CD4-positive, alpha-beta T cell treated with Interferon alpha-2 for 1 hour (primary cell): Measurements from ENCODE around the gene ZCCHC9.
"Not testable (repeated sequence)": the region's sequence is repeated elsewhere in the genome, so short reads cannot be mapped to it uniquely, and the experiment has no call there.

Experiments
- DNase-seq, 2 donors: peaks; one replicate each; pipeline ENCODE4 v3.0.0-alpha.2; 2020 to 2022

Gene ZCCHC9

DNA sequence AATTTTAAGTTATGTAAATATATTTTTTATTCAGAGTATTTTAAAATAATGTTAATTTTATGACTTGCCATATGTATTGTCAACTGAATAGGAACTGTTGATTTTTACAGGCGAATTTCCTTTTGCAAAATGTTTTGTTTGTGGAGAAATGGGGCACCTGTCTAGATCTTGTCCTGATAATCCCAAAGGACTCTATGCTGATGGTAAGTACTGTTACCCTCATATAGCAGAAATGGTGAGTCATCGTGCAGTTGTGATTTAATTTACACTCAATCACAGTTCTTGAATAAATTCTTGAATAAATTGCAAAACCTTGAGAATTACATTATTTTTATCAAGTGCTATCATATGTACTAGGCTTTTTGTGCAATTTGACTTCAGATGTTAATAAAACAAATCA, 7.4 kb downstream of the ZCCHC9 start:
- no peak for DNase-seq

DNA sequence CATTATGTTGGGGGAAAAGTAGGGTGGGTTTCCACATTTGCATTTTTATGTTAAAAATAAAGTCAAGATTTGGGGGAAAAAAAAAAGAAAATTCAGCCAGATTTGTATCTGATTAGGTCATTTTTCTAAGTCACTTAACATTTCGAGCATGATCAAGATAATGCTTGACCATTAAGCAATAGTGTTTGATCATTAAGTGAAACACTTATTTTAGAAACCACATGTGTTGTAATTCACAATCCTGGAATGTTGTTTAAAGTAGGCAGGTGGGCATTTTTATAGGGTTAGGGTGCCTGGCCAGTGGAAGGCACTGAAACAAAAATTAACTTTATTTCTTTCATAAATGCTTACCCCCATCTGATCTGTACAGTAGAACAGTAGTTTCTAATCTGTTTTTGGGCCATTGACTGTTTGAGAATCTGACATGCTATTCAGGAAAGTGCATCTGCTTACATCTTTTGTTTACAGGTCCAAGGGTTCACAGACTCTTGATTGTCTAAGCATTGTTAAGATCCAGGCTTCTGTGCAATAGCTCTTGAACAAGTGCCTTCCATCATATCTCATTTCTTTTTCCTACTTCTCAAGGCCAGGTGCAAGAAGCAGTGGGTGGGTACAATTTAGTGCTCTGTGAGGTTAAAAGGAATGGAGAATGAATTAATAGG, 9.1 kb downstream of the ZCCHC9 start:
- DNase-seq = no peak

DNA sequence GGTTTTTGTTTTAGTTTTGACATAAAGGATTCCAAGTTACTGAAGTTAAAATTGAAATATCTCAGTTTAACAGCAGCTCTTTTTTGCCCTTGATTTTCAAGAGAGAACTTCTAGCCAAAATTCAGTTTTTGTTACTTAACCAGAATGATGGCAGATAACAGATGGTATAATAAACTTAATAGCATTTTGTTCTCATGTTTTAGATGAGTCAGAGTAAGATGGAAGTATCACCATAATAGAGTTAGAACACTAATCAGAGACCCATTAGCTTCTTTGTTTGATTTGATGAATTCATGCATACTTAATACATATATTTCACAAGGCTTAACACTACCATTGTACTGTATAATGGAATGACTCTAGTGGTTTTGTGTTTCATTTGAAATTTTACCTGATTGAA, 11.9 kb downstream of the ZCCHC9 start:
- no peak for DNase-seq

DNA sequence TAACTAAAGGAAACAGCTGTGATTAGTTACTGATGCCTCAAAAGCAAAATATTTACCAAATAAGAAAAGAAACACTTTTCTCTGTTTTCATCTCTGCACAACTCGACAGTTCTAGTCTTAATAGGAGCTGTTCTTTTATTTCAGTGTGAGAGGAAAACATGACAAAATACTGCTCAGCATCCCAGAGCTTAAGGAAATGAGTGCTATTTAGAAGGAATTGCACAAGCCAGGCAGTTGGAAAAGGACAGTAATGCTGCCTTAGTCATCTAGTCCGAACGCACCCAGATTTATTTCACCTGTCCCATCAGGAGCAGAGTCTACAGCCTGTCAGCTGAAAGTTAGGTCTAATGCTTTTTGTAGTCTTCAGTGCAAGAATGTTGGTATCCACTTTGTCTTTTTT, 12.3 kb downstream of the ZCCHC9 start:
- DNase-seq = no peak

DNA sequence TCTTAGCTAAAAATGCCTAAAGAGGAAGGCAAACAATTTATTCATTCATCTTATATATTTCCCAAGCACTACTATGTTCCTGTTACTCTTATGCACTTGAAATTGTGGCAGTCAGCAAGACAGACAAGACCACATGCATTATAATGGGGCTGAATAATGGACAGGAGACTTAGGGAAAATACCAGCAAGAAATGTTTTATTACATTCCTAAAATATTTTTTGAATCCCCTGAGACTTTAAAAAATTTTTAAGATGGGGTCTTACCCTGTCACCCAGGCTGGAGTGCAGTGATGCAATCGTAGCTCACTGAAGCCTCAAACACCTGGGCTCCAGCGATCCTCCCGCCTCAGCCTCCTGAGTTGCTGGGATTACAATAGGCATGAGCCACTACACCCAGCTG, 13.2 kb downstream of the ZCCHC9 start:
- DNase-seq = no peak

DNA sequence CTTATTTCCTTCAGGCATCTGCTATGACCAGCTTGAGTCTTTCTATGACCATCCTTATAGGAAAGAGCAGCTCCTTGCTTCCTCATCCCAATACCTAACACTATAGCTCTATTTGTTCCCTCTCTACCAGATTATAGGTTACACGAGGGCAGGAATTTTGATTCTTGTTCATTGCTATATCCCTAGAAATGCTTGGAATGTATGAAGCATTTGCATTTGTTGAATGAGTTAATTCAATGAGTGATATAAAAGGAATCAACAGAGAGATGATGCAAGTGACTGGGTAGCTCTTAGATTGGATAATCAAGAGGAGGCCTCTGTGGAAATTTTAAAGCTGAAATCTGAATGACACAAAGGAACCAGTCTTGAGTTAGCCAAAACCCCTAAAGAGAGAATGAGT, 13.9 kb downstream of the ZCCHC9 start:
- no peak for DNase-seq

DNA sequence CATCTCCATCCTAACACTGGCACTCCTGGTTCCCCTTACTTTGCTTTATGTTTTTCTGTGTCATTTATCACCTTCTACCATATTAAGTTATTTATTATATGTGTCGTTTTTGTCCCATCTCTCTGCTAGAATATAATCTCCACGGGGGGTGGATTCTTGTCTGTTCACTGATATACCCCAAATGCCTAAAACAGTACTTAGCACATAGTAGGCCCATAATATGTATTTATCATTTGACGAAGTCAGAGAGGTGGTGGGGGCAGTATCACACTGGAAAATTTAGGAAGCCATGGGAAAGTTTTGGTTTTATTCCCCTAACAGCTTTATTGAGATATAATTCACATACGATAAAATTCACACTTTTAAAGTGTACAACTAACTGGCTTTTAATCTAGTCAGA, 14.4 kb downstream of the ZCCHC9 start:
- no peak for DNase-seq

DNA sequence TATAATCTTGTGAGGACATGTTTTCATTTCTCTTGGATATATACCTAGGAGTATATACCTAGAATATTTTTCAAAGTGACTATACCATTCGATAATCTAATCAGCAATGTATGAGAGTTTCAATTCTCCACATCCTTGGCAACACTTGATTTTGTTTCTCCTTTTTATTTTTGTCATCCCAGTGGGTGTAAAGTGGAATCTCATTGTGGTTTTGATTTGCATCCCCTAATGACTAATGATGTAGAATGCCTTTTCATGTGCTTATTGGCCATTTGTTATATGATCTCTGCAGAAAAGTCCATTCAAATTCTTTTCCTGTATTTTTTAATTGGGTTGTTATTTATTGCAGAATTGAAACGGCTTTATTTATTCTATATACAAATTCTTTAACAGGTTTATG, 15.2 kb downstream of the ZCCHC9 start:
- no peak for DNase-seq

DNA sequence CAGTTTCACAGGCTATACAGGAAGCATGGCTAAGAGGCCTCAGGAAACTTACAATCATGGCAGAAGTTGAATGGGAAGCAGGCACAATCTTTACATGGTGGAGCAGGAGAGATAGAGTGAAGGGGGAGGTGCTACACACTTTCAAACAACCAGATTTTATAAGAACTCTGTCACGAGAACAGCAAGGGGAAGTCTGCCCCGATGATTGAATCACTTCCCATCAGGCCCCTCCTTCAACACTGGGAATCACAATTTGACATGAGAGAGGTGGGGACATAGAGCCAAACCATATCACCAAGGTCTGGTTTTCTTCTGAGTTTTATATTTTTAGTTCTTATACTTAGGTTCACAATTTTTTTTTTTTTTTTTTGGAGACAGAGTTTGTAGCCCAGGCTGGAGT, 16.1 kb downstream of the ZCCHC9 start:
- DNase-seq = no peak

DNA sequence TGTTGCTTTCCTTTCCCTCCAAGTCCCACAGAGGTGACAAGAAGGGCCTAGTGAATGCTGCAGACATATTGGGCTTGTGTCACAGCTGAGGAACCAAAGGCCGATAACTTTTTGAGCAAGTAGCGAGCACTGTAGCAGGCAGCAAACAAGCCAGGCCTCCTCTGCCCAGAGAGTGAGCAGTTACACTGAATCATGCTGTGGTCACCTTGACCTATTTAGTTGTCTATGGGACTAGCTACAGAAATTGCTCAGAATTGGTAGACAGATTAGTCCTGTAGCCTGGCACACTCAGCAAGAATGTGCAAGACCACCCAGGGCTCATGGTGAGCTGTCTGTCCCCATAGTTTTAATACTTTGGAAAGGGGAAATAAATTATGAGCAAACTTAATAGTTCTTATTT, 25.2 kb downstream of the ZCCHC9 start:
- no peak for DNase-seq

DNA sequence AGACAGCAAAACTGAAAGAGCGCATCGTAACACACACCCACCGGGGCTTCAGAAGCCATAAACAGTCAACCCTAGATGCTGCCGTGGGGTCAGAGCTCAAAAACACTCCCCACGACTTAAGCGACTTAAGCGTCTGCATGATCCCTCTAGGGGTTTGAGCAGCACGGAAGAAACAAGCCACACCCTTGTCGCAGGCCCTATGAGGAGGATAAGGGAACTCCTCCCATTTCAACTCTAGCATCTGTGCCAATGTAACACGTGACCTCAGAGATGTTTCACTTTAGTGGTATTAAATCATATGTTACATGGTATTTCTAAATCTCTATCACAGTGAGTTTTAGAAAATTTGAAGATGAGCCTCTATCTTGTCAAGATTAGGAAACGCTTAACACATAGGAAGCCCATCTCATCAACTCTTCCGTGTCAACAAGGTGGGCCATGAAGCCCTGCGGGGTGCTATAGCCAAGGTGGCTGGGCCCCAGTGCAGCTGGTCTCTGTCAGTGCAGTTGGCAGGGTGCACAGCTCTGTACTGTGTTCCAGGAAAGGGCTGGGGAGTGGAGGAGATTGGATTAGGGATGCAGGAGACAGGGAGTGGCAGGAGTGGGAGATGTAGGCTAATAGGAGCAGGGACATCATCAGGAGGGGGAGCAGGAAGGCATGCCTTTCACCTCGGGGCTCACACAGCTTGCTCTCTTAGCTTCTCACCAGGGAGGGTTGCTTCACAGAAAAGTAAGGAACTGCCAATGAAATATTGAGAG, 33.1 kb downstream of the ZCCHC9 start:
- DNase-seq = no peak

DNA sequence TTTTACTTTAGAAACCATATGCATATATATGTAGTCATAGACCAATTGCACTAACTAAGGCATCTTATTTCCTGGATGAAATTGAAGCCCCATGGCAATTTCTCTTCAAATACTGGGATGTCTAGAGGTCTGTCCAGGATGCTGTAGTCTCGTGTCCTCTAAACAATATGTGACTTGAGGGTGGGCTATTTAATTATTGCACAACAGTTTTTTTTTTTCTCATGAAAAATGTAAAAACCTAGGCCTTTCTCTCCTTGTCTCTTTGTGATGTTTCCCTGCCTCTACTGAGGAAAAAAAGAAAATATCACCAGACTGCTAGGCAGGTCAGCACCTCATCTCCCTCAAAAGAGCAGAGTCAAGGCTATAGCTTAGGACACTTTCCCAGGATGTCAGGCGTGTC, 34.6 kb downstream of the ZCCHC9 start:
- DNase-seq = no peak

DNA sequence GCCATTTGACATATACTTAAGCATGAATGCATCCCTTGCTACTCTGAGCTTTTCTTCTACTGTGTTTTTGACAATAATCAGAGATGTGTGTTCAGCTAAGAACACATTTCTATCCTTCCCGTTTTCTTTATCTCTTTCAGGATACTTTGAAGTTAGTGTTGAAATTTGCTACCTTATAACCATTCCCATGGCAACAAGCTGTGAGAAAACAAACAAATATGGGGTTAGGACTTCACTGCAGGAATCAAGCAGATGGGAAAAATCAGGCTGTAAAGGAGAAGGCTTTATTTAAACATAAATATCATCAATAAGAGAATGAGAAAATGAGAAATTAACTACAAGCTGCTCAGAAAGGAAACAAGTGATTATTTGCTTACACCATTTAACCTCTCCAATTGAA, 35.2 kb downstream of the ZCCHC9 start:
- no peak for DNase-seq

DNA sequence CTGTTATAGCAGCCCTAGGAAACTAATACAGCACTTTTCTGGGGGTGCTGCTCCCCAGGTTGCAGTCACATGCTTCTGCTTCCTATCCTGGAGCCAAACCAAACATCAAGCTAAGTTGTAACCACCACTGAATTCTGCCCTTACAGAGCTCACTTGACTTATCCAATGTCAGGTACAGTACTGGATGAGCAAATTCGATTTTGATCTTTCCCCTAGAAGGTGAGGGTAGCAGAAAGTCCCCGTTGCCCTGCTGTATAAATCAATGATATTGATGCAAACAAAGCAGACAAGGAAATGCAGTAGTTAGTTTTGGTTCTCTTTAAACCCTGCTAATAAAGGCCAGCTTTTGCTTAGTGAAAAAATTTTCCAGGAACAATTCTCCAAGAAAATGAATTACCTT, 36.4 kb downstream of the ZCCHC9 start:
- no peak for DNase-seq

DNA sequence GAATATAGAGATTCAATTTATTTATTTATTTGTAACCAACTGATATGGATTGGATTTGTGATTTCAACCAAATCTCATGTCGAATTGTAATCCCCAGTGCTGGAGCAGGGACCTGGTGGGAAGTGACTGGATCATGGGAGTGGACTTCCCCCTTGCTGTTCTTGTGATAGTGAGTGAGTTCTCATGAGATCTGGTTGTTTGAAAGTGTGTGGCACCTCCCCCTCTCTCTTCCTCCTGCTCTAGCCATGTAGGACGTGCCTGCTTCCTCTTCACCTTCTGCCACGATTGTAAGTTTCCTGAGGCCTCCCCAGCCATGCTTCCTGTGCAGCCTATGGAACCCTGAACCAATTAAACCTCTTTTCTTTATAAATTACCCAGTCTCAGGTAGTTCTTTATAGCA, 36.8 kb downstream of the ZCCHC9 start:
- DNase-seq = not testable (repeated sequence)

DNA sequence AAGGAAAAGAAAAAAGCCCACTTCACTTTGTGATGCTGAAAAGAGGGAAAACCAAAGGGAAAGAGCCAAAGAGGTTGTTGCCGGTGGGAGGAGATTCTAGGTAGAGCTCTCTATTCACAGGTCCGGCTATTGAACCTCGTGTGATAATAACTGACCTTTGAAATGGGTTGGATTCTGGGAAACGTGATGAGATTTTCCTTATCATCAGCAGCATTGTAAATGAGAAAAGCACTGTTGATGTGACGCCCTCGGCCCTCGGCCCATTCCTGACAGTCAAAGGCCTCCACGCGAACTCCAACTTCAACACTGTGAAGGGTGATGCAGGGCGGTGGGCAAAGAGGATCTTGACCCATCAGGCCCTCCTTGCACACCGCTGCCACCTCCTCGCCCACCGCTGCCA, 43.3 kb downstream of the ZCCHC9 start:
- no peak for DNase-seq

DNA sequence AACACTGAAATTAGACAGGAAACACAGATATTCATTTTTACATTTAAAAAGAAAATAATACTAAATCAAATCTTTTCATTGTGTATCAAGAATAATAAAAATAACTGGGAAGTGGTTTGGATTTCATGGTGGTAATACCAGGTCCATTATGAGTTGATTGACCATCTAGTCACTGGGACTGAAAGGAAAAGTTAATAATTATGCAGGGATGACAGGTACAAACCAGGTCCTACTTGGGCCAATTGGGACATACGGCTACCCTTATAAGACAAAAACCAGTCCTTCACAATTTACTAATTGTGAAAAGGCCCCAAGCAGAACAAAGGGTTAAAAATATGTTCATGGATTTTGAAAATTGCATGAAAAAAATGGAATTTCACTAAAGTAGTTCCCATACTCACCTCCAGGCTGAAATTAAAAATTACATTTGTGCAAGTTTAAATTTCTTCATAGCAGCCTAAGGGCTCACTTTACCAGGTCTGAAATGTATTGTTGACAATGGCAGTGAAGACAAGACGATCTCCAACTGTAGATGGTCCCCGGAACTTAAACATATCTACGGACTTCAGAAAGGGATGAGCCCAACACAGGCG, 44.1 kb downstream of the ZCCHC9 start:
- DNase-seq = no peak

DNA sequence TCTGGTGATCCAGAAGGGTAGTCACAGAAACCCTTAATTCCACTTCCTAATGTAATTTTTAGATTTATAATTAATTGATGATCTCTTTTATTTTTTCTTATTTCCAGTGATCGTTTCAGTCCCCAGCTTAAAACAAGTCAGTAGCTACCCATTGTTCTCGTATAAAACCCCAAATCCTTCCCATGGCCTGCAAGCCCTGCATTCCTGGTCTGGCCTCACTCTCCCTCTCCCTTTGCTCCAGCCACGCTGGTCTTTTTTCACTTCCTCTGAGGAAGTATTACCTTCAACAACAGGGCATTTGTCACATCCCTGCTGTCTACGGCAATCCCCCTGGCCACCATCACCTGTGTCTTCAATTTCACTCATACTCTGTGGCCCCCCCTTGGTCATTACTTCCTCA, 47.8 kb downstream of the ZCCHC9 start:
- DNase-seq = no peak

DNA sequence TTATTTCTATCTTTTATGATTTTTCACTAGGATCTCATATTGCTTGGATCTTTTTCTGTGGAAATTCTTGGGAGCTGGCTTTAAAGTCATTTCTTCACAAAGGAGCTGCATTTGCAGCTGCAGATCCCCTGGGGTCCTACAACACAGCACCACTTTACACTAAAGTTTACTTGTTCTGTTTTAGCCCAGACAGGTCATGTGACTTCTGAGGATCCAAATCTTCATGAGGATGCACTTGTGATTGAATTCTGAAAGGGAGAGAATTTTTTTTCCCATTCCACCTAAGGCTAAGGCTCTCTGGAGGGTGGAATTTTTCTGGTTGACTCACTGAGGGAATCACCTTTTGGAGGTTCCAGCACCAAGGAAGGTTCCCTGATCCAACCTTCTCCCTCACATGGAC, 49.1 kb downstream of the ZCCHC9 start:
- no peak for DNase-seq

DNA sequence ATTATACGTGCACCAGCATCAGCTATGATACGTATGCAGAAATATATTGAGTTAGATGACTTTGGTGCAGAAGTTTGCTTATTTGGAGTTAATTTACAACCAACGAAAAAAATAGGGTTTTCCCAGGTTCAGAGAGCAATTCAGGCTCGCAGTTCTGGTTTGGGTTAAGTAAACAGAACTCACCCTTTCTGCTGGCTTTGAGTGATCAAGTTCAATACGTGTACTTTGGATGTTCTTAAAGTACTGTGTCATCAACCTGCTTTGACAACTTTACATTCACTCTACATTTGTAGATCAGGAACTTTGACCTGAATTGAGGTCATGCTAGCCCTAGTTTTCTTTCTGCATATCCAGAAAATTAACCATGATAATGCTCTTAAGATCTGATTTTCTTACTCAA, 51.8 kb downstream of the ZCCHC9 start:
- no peak for DNase-seq

DNA sequence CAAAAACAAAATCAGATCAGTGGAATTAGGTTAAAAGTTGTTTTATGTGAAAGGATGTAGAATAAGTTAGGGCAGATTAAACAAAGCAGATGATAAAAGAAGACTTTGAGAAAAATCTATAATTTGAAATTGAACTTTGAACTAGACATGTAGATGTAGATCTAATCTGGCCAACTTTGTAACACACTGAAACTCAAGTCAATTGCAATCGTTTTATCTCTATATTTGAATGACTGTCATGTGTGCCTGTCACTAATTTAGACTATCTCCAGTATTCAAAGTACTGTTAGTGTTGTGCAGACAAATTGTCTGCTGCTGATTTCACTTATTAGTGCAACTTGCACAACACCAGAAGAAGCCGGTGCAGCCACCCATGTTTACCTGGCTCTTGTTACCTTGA, 52.7 kb downstream of the ZCCHC9 start:
- DNase-seq = no peak

DNA sequence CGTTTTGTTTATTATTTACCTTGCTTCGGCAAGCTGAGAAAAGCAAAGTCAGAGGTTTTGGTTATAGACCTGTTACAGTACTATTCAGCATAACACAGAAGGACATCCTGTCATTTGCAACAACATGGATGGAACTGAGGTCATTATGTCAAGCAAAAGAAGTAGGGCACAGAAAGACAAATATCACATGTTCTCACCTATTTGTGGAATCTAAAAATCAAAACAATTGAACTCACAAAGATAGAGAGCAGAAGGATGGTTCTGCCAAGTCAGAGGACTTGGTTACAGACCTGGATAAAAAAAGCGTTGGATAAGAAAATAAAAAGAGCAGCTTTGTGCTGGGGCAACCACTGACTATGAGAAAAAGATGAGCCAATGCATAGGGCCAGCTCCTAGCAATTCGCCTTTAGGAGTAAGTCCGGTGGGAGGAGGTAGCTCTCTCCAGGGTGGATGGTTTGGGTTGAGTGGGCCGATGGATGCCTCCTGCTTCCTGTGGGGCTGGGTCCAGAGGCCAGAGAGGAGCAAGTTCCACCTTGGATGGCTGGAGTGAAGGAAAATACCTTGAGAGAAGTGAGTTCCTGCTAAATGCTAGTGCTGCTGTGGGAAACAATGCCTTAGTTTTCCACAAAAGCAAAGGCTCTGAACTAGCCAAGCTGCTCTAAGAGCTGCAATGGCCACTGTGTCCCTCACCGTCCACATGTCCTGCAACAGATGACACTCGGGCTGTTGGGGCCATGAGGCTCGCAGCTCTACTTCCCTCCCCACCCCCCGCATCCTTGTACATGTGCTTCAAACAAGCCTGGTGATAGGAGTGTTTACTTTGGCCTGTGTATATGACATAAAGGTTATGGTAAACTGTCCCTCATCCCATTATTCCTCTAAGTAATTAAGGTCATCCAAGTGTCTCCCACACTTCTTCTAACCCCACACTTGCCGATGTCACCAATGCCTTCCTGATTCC, 54.2 kb downstream of the ZCCHC9 start:
- no peak for DNase-seq

DNA sequence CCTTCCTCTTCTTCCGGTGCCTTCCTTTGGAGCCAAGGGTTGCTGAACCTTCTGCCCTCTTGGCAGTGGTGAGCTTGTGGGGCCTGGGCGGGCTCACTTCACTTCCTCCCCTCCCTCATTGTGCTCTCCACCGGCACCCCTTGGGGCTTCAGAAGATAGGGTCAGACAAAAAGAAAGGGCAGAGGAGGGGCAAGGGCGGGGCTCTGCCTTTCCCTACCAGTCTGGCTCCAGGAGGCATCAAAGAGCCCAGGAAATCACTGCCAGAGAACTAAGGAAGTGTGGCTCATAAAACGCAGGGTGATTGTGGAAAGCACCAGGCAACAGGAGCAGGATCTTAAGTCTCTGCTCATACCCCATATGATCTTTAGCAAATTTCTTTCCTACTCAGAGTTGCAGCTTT, 57.7 kb downstream of the ZCCHC9 start:
- no peak for DNase-seq
